Measurements from ENCODE around the gene AUTS2.

- TF ChIP-seq CTCF (IDR thresholded peaks at IDR 0.05): no peak
- TF ChIP-seq POLR2A (IDR thresholded peaks at IDR 0.05): no peak
Observed at GRCh38 chr7:70410134-70410750, 812.0 kb downstream of the AUTS2 start.
